Activated CD4-positive, alpha-beta T cell treated with anti-CD3 and anti-CD28 coated beads, Interleukin-2, amount 50 U/mL, for 16 hours (primary cell): Measurements from ENCODE around the gene FOXP1.
A peak's percentile ranks its signal among the peaks of the same experiment; 100 is the strongest.

Experiments
- DNase-seq: peaks from one replicate; pipeline ENCODE4 v3.0.0-alpha.2; 2020

FOXP1 gene

DNA sequence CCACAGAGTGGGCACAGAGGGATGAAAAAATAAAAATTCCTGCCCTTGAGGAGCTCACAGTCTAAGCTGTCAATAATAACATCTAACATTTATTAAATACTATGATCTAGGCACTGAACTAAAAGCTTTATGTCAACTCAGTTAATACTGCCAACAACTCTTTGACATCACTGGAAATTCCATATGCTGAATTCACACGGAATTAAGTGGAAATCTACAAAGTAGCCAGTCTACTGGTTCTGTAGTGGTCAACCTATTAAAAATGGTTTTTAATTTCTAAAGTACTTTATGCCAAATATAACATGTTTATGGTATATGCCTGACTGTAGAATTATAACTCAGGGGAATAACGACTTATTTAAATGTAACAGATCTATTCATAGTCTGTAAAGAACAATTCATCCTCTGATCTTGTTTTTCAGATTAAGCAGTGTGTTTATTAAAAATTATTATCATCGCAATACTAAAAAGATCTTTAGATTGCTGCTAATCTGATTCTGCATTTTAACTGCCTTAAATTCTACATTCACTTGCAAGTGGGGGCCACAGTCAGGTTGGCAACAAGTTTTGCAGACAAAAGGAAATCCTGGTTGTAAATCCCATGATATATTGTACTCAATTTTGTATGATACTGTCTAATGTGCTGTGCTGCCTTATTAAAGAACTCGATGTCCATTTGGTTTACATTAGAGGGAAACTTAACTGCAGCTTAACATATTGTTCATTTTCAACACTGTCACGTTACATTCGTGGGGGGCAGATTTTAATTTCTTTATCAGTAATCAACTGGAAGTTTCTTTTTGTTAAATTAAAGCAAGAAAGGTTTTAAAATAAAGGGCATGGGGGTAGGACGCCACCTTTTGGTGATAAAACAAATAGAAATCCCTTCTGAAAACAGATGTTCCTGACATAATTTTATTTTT is 2.6 kb upstream of the FOXP1 start:
- peak; percentile 41 for DNase-seq

DNA sequence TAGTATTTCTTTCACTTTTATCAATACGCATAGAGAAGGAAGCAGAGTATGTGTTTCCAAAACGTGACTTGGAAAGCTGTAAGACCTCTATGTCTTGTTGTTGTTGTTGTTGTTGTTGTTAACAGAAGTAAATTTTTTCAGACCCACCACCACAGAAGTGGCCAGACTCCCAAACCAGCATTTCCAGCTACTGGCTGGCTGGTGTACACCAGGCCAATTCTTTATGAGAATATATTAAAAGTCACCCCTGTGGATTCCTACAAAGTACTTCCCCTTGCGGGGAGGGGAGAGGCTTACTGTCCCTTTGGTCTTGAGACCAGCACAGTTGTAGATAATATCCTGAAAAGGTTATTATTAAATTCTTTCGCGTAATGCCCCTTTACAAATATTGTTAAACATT is 1.6 kb upstream of the FOXP1 start:
- DNase-seq = no peak

DNA sequence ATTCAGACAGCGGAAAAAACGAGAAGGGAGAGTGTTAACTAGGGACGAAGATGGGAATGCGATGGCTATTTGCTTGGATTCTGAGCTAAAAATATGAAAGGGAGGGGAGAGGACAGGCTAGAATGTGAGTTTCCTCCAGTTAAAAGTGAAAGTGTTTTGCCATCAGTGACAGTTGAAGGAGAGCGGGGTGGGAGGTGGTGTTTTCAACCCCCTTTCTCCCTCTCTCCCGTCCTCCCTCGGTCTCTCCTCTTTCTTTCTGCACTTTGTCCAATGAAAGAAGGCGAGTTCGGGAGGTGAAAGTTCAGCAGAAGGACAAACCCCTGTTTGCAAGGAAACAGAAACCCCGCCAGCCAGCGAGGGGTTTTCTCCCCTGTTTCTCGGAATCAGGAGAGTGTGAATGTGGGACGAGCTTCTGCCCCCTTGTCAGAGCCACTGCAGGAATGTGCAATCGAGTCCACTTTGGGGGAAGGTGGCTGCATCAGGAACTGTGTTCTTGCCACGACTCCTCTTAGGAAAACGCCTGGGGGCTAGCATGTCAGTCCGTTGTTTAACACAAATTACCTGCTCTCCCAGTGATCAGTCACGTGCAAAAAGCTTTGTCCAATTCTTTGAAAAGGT is 975 bp upstream of the FOXP1 start:
- peak; percentile 45 for DNase-seq

DNA sequence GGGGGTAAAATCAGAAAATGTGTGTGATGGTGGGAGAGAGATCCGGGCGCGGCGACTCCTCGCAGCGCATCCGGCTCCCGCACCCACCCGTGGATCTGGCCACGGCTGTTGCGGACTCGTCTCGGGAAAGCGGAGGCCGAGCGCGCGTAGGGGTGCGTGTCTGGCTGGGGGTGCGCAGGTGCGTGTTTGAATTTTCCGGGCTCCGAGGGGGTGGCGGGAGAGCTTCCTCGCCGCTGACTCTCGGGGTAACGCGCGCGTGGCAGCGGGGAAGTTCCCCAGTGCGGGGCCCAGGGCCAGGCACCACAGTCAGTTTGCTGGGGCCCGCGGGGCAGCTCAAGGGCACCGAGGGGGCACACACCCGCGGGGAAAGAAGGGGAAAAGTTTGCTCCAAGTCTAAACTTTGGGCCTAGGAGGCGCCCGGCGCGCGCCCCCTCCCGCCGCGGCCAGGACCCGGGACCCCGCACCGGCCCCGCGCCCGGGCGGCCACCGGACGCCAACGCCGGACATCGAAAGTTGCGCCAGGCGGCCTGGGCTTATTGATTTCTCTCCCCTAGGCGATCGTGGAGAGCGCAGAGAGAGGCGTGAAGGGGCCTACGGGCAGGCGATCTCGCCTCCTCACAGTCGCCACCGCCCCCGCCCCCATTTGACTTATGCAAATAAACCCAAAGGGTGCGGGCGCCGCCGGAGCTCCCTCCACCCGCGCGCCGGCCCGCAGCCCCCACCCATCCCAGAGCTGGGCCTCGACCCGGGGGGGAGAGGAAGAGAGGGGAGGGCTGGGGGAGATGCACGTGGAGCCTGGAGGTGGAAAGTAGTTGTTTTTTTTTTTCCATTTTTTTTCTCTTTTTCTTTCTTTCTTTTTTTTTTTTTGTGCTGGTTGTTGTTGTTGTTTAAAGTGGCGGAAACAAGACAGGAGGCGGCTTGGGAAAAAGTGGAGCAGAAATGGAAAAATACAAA is 639 bp downstream of the FOXP1 start:
- peak; percentile 27 for DNase-seq

DNA sequence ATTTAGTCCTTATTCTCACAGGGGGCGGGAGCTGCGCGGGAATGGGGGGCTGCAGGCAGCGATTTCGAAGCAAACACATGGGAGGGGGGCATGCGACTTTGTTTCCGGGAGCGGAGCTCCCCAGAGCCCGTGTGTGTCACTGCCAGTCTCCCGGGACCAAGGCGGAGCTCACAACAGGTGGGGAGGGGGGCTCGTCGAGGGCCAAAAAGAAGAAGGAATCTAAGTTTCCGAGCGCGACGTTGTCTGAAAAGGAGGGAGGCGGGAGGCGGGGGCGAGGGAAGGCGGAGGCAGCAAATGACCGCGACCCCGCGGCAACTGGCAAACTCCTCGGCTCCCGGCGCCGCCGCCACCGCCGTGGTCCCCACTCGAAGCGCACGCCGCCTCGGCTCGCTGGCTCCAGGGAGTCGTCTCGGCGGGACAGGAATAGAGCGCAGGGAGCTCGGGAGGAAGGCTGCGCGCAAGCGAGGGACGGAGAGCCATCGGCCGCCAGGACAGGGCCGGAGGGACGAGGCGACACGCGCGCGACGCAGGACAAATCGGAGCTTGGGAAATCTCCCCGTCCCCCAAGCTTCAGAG is 1.4 kb downstream of the FOXP1 start:
- peak; percentile 11 for DNase-seq

DNA sequence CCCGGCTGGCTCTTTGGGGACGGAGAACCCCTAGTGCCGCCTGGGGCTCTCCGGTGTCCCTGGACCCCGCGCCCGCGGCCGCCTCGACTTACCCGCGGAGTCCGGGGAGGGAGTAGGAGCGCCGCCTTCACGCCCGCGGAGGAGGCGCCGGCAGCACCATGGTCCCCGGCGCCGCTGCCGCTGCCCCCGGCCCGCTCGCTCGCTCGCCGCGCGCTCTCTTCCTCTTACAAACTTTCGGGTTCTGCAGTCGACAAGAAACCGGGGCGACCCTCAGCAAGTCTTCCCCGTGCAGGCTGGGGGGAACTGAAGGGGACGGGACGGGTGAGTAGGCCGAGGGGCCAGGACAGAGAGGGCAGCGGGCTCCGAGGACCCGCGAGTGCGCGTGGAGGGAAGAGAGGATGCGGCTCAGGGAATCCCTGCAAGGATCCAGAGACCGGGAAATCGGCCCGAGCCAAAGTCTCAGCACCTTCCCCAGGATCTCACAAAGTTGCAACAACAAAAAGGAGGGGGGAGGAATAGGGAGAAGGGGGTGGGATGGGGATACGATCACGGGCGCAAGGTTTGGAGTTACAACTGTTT is 2.0 kb downstream of the FOXP1 start:
- no peak for DNase-seq

DNA sequence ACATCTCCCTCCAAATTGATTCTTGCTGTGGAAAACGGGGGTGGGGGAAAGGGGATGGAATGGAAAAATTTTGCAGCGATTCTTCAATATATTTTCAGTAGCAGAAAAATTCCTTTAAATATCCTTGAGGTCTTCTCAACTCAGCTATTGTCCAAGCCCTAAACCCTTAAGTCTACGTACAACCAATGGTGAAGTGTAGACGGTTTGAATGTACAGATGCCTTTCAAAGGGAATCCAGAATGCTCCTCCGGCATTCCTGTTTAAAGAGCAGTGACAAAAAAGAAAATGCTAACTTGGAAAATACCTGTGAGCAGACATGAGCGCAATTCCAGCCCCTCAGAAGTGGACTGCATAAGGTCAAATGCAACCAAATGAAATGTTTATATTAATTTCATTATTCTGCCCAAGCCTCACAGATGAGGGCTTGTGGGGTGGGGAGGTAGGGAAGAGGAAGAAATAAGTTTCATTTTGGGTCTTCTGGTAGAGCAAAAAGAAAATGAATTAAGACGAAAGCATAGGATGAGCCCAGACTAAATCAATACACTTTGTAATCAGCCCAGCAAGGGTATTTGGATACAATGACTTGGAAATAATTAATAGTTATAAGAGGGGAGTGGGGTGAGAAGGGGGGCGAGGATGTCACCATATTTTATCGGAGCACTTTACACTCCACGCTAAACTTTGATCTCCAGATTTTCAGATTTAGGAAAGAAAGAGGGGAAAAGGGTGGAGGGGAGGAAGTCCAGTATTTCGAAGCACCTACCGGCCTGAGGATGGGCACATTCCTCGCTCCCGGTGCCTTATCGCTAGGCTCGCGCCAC is 2.7 kb downstream of the FOXP1 start:
- no peak for DNase-seq

DNA sequence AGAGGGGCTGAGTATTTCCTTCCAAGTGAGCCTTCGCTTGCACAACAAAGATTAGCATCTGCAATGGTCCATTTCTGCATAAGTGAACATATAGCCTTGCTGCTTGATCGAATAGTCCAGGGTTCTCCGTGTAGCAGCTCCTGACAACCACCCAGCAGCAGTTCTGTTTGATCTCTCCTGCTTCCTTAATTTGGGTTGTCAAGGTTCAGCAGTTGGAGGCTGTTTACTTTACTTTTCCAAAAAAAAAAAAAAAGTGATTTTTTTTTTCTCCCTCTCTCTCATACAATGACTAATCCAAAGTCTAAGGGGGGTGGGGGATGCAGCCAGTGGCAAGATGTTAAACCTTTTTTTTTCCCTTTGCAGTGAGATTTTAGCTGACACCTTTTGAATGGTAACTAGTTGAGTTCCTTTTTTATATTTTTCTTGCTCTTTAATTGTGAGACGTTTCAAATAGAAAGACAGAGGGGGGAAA is 3.6 kb downstream of the FOXP1 start:
- no peak for DNase-seq

DNA sequence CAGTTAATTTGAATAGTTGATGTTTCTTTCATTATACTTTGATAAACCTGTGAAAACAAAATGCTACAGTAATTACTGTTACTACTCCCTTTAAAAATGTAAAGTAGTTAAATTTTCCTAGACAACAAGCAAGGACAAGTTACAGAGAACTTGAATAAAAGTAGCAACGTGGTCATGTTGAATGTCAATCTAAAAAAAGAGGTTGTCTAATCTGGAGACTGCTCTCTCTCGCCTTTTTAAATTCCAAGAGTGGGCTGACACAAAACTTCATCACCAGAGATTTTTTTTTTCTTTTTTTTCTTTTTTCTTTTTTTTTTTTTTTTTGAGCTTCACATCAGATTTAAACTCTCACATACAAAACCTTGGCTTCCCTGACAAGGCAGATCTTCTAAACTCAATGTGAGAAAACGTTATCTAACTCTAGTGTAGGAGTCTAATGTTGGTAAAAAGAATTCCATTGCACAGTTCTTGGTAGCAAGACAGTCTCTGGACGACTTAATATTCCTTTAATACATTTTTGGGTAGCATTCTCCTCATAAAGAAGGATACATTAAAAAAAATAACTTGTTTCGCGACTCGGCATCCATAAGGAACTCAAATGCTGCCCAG is 4.1 kb downstream of the FOXP1 start:
- no peak for DNase-seq

DNA sequence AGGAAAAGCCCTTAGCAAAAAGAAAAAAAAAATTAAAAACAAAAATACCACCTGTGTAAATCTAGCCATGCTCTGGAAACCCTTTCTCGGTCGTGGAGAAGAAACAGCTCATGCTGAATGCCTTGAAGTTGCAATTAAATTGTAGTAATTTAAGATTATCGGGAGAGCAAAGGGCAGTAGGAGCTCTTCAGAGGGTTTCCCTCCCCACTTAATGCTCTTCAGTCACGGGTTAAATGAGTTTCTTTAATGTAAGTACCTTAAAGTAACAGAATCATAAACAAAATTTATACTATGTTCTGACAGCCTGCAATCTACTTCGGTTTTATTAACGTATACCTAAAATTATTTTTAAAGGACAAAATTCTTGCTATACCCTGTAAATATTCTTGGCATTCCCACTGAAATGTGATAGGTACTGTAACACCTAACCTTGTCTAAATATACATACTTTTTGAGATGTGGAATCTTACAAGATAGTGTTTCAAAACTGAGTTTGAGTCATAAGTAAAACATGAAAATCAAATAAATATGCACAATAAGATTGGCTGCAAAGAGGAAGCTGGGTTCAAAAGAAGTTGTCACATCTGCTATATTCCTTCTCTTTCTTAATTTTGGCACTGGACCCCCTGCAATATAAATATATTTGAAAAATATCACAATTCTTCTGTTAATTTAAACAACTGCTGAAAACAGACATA is 5.3 kb downstream of the FOXP1 start:
- no peak for DNase-seq

DNA sequence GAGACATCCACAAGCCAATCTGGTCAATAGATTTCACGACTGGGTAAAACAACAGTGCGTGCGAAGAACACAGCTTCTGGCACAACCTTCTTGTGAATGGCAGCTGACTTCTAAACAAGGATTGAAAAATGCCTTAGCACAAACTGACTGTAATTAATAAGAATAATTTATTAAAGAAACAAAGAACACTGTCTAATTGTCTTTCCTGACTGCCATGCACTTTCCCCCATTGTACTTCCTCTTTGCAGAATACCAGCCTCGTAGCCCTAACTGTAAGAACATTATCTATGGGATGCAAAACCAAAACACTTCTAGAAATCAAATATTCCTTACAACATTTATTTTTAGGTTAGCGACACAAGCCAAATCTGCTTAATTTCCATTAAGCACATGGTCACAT is 6.5 kb downstream of the FOXP1 start:
- DNase-seq = no peak

DNA sequence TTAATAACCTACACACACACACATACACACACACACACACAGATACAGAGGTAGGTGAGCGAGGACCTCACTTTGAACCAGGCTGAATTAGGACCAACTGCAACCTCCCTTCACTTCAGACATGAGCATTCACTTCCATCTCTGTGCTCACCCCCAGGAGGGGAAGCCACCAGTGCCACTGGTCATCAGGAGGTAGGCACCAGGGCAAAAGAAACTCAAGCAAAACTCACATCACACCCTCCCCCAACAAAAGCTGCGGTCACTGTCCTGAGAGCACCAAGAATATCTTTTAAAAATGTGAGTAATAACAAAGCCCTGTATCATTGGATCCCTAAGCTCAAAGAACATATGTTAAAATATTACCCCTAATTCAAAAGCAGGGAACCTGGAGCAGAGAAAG is 8.1 kb downstream of the FOXP1 start:
- no peak for DNase-seq

DNA sequence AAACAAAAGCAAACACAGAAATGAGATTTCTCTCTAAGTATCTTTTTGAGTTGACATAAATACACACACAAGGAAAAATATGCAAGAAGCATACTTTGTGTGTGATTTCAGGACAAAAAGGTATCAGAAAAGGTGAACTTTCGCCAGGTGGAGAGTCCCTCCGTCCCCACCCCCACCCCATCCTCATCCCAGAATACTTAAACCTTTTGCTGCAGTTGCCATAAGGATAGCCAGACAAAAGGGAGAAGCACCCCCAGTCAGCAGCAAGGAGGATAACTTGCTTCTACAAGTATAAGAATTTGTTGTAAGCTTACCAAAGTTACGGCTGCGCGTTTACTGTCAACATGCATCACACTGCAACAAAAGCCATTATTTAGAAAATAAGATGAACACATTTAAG is 10.3 kb downstream of the FOXP1 start:
- no peak for DNase-seq

DNA sequence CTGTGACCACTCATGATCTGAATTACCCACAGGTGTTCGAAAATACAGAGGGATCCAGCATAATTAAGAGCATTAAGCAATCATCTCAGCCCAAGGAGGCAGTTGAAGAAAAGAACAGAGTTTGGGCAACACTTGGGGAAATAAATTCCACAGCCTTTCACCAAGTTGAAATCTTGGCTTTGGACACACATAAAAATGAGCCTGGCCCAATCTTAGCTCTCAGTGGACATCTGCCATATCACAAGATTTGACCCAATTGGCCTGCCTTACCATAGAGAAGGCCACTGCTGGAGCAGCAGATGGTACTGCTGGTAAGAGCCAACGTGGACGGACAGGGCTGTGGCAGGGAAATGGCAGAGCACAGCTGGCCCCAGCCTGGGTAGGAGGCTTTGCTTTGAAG is 13.0 kb downstream of the FOXP1 start:
- DNase-seq = no peak

DNA sequence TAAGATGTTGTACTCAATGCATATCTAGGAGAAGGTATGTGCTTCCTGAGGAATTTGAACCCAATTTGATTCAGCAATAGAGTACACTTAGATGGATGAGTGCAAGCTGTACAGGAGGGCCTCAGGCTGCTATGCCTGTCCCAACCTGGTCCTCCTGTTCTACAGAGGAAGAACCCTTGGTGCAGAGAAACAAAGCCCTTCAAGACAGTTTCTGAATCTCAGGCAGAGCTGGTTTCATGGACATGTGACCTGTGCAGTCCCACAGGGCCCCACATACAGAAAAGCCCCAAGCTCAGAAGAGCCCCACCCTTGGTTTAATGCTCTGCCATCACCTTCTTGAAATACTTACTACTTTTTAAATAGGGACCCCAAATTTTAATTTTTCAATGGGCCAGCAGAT is 15.3 kb downstream of the FOXP1 start:
- no peak for DNase-seq

DNA sequence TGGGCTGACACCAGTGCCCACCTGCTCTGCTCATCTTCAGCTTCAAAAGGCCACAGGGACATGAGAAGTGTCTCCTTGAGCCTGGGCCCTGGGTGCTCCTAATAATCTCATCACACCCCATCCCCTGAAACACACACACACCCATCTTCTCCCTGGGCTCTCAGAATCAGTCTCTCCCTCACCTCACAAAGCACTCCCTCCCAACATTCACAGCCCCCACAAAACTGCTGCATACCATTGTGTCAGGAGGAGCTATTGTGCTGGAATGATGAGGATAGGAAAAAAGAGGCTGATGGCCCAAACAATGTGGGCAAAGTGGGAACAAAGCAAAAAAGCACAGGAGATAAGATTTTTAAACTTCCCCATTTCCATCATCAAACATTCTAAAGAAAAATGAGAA is 16.8 kb downstream of the FOXP1 start:
- no peak for DNase-seq

DNA sequence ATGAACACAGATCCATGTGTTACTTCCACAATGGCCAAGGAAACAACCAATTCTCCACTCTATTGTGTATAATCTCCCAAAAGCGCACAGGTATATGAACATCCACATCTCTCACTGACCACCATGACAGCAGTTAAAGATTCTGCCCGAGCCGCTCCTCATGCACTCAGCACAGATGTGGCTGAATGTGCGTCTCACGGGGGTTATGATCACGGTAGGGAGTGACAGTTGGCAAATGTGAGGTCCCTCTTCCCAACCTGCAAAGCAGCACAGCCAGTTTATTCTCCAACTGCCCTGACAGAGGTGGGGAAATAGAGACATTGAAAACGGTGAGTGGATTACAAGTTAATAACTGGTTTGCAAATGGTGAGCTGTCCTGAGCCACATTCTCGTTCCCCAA is 17.6 kb downstream of the FOXP1 start:
- DNase-seq = no peak

DNA sequence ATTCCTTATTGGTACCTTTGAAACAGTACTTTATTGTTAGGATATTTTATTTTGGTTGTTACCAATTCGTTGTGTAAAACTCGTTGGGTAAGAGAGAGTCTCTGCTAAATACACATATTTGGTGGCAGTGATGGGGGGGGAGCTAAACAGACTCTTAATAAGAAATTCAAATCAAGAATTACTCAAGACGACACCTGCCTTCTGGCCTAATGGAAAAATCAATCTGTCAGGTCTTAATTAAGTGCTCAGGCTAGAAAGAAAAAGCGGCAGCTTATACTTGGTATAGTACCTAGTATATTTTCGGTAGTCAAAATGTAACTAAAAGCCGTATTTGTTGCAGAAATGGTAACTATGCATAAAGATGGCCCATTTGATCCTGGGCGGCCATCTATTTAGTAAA is 18.2 kb downstream of the FOXP1 start:
- no peak for DNase-seq

DNA sequence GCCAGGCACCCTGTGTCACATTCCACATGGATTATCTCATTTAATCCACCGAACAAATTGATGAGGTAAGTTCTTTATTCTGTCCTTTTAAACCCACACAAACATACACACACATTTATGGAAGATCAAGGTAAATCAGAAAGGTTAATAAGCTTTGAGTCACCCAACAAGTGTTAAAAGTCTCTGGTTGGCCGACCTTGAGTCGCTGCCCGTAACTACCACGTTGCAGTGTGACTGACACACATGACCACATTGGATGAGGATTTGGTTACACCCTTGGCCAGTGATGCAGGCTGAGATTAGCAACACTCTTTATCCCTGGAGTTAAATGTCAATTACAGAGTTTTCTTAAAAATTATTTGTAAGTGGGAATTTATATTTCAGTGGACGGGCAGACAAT is 19.2 kb downstream of the FOXP1 start:
- no peak for DNase-seq

DNA sequence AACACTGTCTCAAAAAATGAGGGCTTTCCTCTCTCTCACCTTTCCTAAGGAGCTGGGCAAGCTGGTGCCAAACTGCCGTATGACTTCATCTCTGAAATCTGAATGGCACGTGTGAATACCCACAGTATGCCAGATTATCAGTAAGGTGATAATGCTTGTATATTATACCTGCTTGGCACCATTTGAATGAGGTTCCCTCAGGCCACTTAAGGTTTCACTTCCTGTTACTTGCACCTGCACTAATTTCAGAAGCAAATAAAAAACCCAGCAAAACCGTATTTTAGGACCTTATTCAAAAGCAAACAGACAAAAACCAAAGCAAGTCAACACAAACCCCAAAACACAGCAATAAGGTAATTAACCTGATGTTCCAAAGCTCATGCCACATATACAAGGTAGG is 19.7 kb downstream of the FOXP1 start:
- DNase-seq = no peak

DNA sequence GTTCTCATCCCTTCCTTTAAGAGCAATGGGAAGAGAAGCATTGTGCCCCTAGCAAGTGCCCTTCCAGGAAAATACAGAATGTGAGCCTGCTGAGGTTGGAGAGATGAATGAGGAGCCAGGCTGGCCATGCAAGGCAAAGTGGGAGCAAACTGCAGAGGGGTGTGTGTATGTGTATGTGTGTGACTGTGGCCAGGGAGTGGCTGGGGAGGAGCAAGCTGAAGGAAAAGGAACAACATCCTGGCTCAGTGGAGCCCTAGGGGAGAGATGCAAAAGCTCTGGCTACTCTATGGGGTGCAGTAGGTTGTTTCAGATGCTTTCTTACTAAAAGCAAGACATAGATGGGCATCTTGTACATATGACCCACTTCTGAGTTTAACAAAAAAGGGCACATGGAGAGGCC is 20.6 kb downstream of the FOXP1 start:
- no peak for DNase-seq
